GM12891 (cell line): ENCODE results near the gene SLC12A1.

Source experiments
- PAX5 ChIP-seq: IDR thresholded peaks from 2 replicates; pipeline ENCODE4 v1.6.1; 2011; ENCODE audit warnings: low read length, moderate library complexity, mild to moderate bottlenecking; ENCODE audit not compliant: insufficient read depth, severe bottlenecking
- POLR2A ChIP-seq: IDR thresholded peaks from 2 replicates; pipeline ENCODE4 v1.6.1; 2011; ENCODE audit warnings: low read depth, low read length, control low read depth
- POLR2AphosphoS5 ChIP-seq: IDR thresholded peaks from 2 replicates; pipeline ENCODE4 v1.6.1; 2011; ENCODE audit warnings: low read depth, low read length, control low read depth
- SPI1 ChIP-seq: IDR thresholded peaks from 2 replicates; pipeline ENCODE4 v1.6.1; 2011; ENCODE audit warnings: low read depth, low read length, control low read depth
- TAF1 ChIP-seq: IDR thresholded peaks from 2 replicates; pipeline ENCODE4 v1.6.1; 2011; ENCODE audit warnings: low read depth, low read length, control low read depth

DNA sequence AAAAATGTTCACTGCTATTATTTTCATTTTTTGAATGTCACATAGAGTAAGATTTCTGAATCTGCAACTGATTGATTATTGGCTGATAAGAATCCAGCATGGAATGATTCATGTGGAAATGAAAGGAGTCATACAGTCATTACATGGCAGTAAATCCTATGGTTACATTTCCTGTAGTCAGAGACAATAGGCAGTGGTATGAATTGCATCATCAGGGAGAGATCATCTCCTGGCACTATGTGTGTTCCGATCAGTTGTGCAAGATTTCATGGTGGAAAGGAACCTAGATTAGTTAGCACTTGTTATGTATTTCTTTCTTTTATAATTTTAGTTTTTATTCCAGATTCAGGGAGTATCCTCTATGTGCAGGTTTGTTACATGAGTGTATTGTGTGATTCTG is 38.8 kb downstream of the SLC12A1 start:
- TF ChIP-seq TAF1: no peak
- TF ChIP-seq POLR2AphosphoS5: no peak
- TF ChIP-seq POLR2A: no peak
- no peak for TF ChIP-seq PAX5
- TF ChIP-seq SPI1: no peak
